ENCODE data around the gene DNER. TPM values are rescaled to one million over a fixed set of nuclear protein-coding genes. Genes with fewer than 3 reads are reported as not detected.
"Not testable (repeated sequence)": the region's sequence is repeated elsewhere in the genome, so short reads cannot be mapped to it uniquely, and the experiment has no call there.

The DNER gene
- total RNA-seq, 1 donor from 2014 or later = not detected

GRCh38 chr2:229375251-229375650, 339.1 kb downstream of the DNER start:
- ChIA-PET POLR2A (no interaction called here), CTCF (no interaction called here)
- no peak overlapping the region for H3K27ac Mint-ChIP-seq
- no peaks in the 10 kb centered on the region for H3K4me1 Mint-ChIP-seq
- no peaks in the 10 kb centered on the region for H3K36me3 Mint-ChIP-seq (ENCODE audit: low read depth)
- no peaks in the 10 kb centered on the region for H3K9me3 Mint-ChIP-seq
- no peak for TF ChIP-seq CTCF (IDR thresholded peaks at IDR 0.05)
- no peaks in the 10 kb centered on the region for H3K27me3 Mint-ChIP-seq
- DNase-seq = no peak
- intact Hi-C loops (cut with micrococcal nuclease) = no loop called here
- ATAC-seq (ENCODE audit: low read depth) = no peak
- H3K4me3 Mint-ChIP-seq = no peak overlapping the region

GRCh38 chr2:229373311-229373710, 341.0 kb downstream of the DNER start:
- CTCF ChIA-PET = not testable (repeated sequence)

GRCh38 chr2:229372207-229372606, 342.1 kb downstream of the DNER start:
- TF ChIP-seq CTCF (IDR thresholded peaks at IDR 0.05) = no peak
- no peaks in the 10 kb centered on the region for H3K27me3 Mint-ChIP-seq
- ATAC-seq (ENCODE audit: low read depth) (no peak), DNase-seq (no peak)
- intact Hi-C loops (cut with micrococcal nuclease) = no loop called here
- no peaks in the 10 kb centered on the region for H3K36me3 Mint-ChIP-seq (ENCODE audit: low read depth)
- ChIA-PET POLR2A (no interaction called here), CTCF (no interaction called here)
- H3K9me3 Mint-ChIP-seq = peaks cover 7% of the 10 kb centered on the region
- no peak overlapping the region for H3K27ac Mint-ChIP-seq
- no peaks in the 10 kb centered on the region for H3K4me1 Mint-ChIP-seq
- H3K4me3 Mint-ChIP-seq = no peak overlapping the region

More at GRCh38 chr2:229373311-229373710, 341.0 kb downstream of the DNER start:
- DNase-seq; H3K27me3 Mint-ChIP-seq; POLR2A ChIA-PET; ATAC-seq (ENCODE audit: low read depth); H3K27ac Mint-ChIP-seq; intact Hi-C loops (cut with micrococcal nuclease); H3K36me3 Mint-ChIP-seq (ENCODE audit: low read depth); H3K9me3 Mint-ChIP-seq; H3K4me1 Mint-ChIP-seq; H3K4me3 Mint-ChIP-seq: not testable (repeated sequence)

- H3K27me3 Mint-ChIP-seq = no peaks in the 10 kb centered on the region
- POLR2A ChIA-PET = no interaction called here
- CTCF ChIA-PET = no interaction called here
- H3K4me1 Mint-ChIP-seq = no peaks in the 10 kb centered on the region
- H3K4me3 Mint-ChIP-seq = no peak overlapping the region
- no peaks in the 10 kb centered on the region for H3K36me3 Mint-ChIP-seq (ENCODE audit: low read depth)
- no peak overlapping the region for H3K27ac Mint-ChIP-seq
- peaks cover 7% of the 10 kb centered on the region for H3K9me3 Mint-ChIP-seq
- no peak for TF ChIP-seq CTCF (IDR thresholded peaks at IDR 0.05)
- DNase-seq (no peak), ATAC-seq (ENCODE audit: low read depth) (no peak)
- intact Hi-C loops (cut with micrococcal nuclease) = no loop called here
These were observed 343.3 kb downstream of the DNER start for GRCh38 chr2:229371086-229371485.

GRCh38 chr2:229370509-229370908, 343.8 kb downstream of the DNER start:
- TF ChIP-seq CTCF (IDR thresholded peaks at IDR 0.05) = no peak
- no peak for ATAC-seq (ENCODE audit: low read depth)
- ChIA-PET POLR2A (no interaction called here), CTCF (no interaction called here)
- H3K36me3 Mint-ChIP-seq (ENCODE audit: low read depth) = no peaks in the 10 kb centered on the region
- H3K9me3 Mint-ChIP-seq = peaks cover 7% of the 10 kb centered on the region
- H3K4me1 Mint-ChIP-seq = no peaks in the 10 kb centered on the region
- no peak overlapping the region for H3K4me3 Mint-ChIP-seq
- no peaks in the 10 kb centered on the region for H3K27me3 Mint-ChIP-seq
- no peak for DNase-seq
- intact Hi-C loops (cut with micrococcal nuclease) = no loop called here
- H3K27ac Mint-ChIP-seq = no peak overlapping the region

GRCh38 chr2:229363185-229363814, 351.1 kb downstream of the DNER start:
- no peak for TF ChIP-seq CTCF (IDR thresholded peaks at IDR 0.05)
- ChIA-PET CTCF (no interaction called here), POLR2A (no interaction called here)
- H3K36me3 Mint-ChIP-seq (ENCODE audit: low read depth) = no peaks in the 10 kb centered on the region
- DNase-seq (no peak), ATAC-seq (ENCODE audit: low read depth) (no peak)
- H3K9me3 Mint-ChIP-seq = peaks cover 2% of the 10 kb centered on the region
- intact Hi-C loops (cut with micrococcal nuclease) = no loop called here
- H3K4me3 Mint-ChIP-seq = no peak overlapping the region
- H3K27me3 Mint-ChIP-seq = no peaks in the 10 kb centered on the region
- H3K4me1 Mint-ChIP-seq = no peaks in the 10 kb centered on the region
- H3K27ac Mint-ChIP-seq = no peak overlapping the region
